GM18909 (cell line): ENCODE results near the gene MT4.

Source experiments
- ATAC-seq: cut with Tn5 transposase; IDR thresholded peaks from one replicate; pipeline ENCODE4 v1.9.1; 2021; ENCODE audit warnings: mild to moderate bottlenecking; ENCODE audit not compliant: unreplicated experiment, poor library complexity

Gene MT4

DNA sequence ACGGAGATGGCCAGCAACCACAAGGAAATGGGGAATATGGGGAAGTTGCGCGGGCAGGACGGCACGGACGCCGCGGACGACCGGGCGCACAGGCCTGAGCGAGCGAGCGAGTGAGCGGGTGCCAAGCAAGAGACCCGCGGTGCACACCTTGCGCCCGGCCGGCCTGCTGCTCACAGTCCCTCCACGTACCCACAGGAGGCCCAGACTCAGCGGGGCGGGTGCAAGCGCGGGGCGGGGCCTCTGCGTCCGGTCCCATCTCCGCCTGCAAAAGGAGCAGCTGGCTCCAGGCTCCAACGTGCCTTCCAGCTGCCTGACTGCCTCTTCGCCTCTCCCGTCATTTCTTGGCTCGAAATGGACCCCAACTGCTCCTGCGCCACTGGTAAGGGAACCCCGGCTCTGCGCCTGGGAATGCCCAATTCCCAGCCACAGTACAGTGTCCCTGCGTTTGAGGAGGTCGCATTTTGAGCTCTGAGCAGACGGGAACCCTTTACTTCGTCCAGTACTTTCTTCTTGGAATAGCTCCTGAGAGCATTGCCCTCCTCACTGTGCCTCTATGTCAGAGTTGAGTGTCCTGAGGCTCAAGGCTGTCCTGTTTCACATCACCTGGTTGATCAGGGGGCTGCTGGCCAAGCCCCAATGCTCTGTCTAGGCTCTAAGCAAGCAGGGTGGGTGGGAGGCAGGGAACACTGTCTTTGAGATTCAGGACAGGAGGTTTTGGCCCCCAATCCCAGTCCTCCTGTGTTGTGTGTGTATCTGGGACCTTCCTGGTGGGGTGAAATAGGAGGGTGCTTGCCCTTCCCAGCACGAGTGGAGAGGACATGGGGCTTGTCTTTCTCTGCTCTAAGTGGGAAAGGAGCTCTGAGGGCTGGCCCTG, 52.6 kb downstream of the MT4 start:
- no peak for ATAC-seq

DNA sequence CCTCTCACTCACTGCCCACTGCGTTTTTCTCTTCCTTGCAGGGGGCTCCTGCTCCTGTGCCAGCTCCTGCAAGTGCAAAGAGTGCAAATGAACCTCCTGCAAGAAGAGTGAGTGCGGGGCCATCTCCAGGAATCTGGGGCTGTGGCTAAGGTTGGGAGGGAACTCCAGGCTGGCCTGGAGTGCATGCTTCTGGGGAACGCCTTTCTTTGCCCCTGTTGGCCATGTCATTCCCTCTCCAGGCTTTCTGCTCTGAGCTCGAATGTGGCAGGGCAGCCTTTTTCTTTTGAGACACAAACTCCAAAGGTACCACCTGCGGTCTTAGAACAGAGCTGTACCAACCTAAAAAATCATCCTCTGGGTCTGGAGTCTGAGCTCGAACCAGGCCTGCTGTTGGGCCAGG, 53.3 kb downstream of the MT4 start:
- no peak for ATAC-seq
